Coronary artery (tissue), 2 donors: ENCODE data around the gene BCL7A.

ENCODE experiments used
- DNase-seq: peaks from one replicate; pipeline ENCODE4 v3.0.0-alpha.2; 2017; ENCODE audit warnings: low spot score
- H3K27ac ChIP-seq, 2 donors: fragments of 200-600 bp; sonication (generic); one replicate each; pipeline ENCODE4 v1.5.1; 2016 to 2019
- H3K4me3 ChIP-seq: fragments of 200-600 bp; sonication (generic); 2 replicates; pipeline ENCODE4 v1.5.1; 2016; ENCODE audit warnings: mild to moderate bottlenecking, moderate library complexity
- CTCF ChIP-seq: fragments of 200-600 bp; sonication (generic); IDR thresholded peaks from one replicate; pipeline ENCODE4 v1.5.1; 2019; ENCODE audit warnings: antibody characterized with exemption

BCL7A gene

DNA sequence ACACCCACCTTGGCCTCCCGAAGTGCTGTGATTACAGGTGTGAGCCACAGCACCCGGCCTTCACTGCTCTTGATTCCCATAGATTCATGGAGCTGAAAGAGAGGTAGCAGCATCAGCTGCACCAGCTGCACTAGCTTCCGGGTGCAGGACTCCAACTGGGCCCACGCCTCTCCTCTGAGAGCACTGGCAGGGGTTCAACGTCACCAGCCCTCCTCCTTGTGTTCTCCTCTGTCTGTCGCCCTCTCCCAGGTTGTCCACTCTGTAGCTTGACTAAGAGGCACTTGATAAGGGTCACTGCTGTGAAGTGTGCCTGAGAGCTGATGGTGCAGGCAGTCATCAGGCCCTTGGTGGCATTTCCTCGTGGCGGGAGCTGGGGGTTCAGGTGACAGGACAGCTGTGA lies 85.2 kb downstream of the BCL7A start:
- DNase-seq = no peak
- Histone ChIP-seq H3K4me3 (no peak overlapping the region), H3K27ac (no peak overlapping the region)
- TF ChIP-seq CTCF = no peak

DNA sequence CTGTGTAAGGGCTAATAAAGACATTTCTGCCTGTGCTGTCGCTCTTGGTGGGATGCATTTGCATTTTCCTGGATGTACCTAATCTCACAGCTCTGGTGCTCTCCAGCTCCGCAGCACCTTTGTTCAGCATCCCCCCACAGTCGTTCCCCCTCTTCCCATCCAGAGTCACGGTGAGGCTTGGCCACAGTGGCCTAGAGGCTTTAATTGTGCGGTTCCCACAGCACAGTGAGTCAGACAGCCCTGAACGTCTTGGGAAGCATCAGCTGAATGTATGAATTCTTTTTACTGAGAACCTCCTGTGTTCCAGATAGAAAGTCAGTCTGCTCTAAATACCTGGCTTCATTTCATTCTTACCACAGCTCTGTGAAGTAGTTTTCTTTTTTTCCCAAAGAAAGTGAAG lies 85.6 kb downstream of the BCL7A start:
- DNase-seq = no peak
- no peak for TF ChIP-seq CTCF
- Histone ChIP-seq H3K27ac (no peak overlapping the region), H3K4me3 (no peak overlapping the region)

GRCh38 chr12:122111089-122111641 lies 89.5 kb downstream of the BCL7A start:
- Histone ChIP-seq H3K4me3 (no peak overlapping the region), H3K27ac (no peak overlapping the region)
- no peak for DNase-seq
- no peak for TF ChIP-seq CTCF
